ENCODE data around the gene TEDC1.

TEDC1 gene

GRCh38 chr14:105460116-105460515 is 30.9 kb upstream of the TEDC1 start:
- Histone ChIP-seq H3K9me3 (ENCODE audit: control insufficient read depth, low read length) (no peaks in the 10 kb centered on the region), H2BK12ac (ENCODE audit: low read length in 2 of 2) (no peak overlapping the region)
- no peak for DNase-seq

GRCh38 chr14:105460616-105461015 is 30.4 kb upstream of the TEDC1 start:
- no peak overlapping the region for H3K14ac ChIP-seq (ENCODE audit: low read length in 2 of 2)

More at GRCh38 chr14:105460116-105460515, 30.9 kb upstream of the TEDC1 start:
- Histone ChIP-seq H3K23ac (ENCODE audit: low read length in 2 of 2) (no peak overlapping the region), H3K27ac (ENCODE audit: low read length, poor library complexity, severe bottlenecking) (no peak overlapping the region), H2BK120ac (ENCODE audit: low read depth, low read length) (no peak overlapping the region), H3K79me1 (replicated peaks; ENCODE audit: low read length, poor library complexity, severe bottlenecking) (peaks cover 32% of the 10 kb centered on the region), H3K27me3 (ENCODE audit: control insufficient read depth in 1 of 2, insufficient read depth in 1 of 2, low read length in 2 of 2) (no peaks in the 10 kb centered on the region), H3K14ac (ENCODE audit: low read length in 2 of 2) (no peak overlapping the region), H4K8ac (ENCODE audit: low read length) (no peak overlapping the region), H2AFZ (ENCODE audit: low read depth, low read length) (no peak overlapping the region), H4K91ac (ENCODE audit: low read length) (no peak overlapping the region), H2BK5ac (ENCODE audit: low read depth, low read length, poor library complexity, severe bottlenecking) (no peak overlapping the region), H2AK5ac (ENCODE audit: low read length, severe bottlenecking) (no peak overlapping the region), H3K4me1 (ENCODE audit: control insufficient read depth, insufficient read depth, low read depth, low read length) (peaks cover 7% of the 10 kb centered on the region), H3K4ac (ENCODE audit: low read depth in 1 of 2, low read length in 2 of 2) (no peak overlapping the region), H3K4me3 (ENCODE audit: insufficient read depth in 1 of 2, low read depth in 1 of 2, low read length in 2 of 2) (no peak overlapping the region), H3K4me2 (ENCODE audit: low read length, poor library complexity, severe bottlenecking) (no peak overlapping the region), H3K36me3 (ENCODE audit: control insufficient read depth in 1 of 2, insufficient read depth in 2 of 2, low read depth in 1 of 2, low read length in 2 of 2) (peaks cover 55 to 87% of the 10 kb centered on the region in 2 experiments), H3K18ac (ENCODE audit: low read depth in 1 of 2, low read length in 2 of 2) (no peak overlapping the region), H3K9ac (ENCODE audit: low read length) (no peak overlapping the region), H2BK15ac (ENCODE audit: low read depth, poor library complexity, severe bottlenecking) (no peak overlapping the region)
- WGBS: 98% methylated on average over 16 of the region's 17 CpGs

GRCh38 chr14:105461903-105462302 is 29.1 kb upstream of the TEDC1 start:
- H3K18ac ChIP-seq (ENCODE audit: low read depth in 1 of 2, low read length in 2 of 2): no peak overlapping the region
- no peak overlapping the region for H3K4me3 ChIP-seq (ENCODE audit: insufficient read depth in 1 of 2, low read depth in 1 of 2, low read length in 2 of 2)
- H3K9me3 ChIP-seq (ENCODE audit: control insufficient read depth, low read length): no peaks in the 10 kb centered on the region
- no peak overlapping the region for H2AK5ac ChIP-seq (ENCODE audit: low read length, severe bottlenecking)
- H2BK15ac ChIP-seq (ENCODE audit: low read depth, poor library complexity, severe bottlenecking): no peak overlapping the region
- no peak overlapping the region for H2AFZ ChIP-seq (ENCODE audit: low read depth, low read length)
- H4K91ac ChIP-seq (ENCODE audit: low read length): no peak overlapping the region
- peaks cover 23% of the 10 kb centered on the region for H3K4me1 ChIP-seq (ENCODE audit: control insufficient read depth, insufficient read depth, low read depth, low read length)
- no peak overlapping the region for H2BK120ac ChIP-seq (ENCODE audit: low read depth, low read length)
- H4K8ac ChIP-seq (ENCODE audit: low read length): no peak overlapping the region
- WGBS: 97% methylated on average over 18 of the region's 18 CpGs
- no peak overlapping the region for H3K4me2 ChIP-seq (ENCODE audit: low read length, poor library complexity, severe bottlenecking)
- H3K27me3 ChIP-seq (ENCODE audit: control insufficient read depth in 1 of 2, insufficient read depth in 1 of 2, low read length in 2 of 2): no peaks in the 10 kb centered on the region
- no peak overlapping the region for H3K14ac ChIP-seq (ENCODE audit: low read length in 2 of 2)
- no peak overlapping the region for H2BK5ac ChIP-seq (ENCODE audit: low read depth, low read length, poor library complexity, severe bottlenecking)
- H3K4ac ChIP-seq (ENCODE audit: low read depth in 1 of 2, low read length in 2 of 2): no peak overlapping the region
- no peak overlapping the region for H3K9ac ChIP-seq (ENCODE audit: low read length)
- H3K36me3 ChIP-seq (ENCODE audit: control insufficient read depth in 1 of 2, insufficient read depth in 2 of 2, low read depth in 1 of 2, low read length in 2 of 2): peaks cover 48 to 87% of the 10 kb centered on the region in 2 experiments
- H2BK12ac ChIP-seq (ENCODE audit: low read length in 2 of 2): no peak overlapping the region
- no peak overlapping the region for H3K27ac ChIP-seq (ENCODE audit: low read length, poor library complexity, severe bottlenecking)
- H3K23ac ChIP-seq (ENCODE audit: low read length in 2 of 2): no peak overlapping the region
- DNase-seq: no peak
- peaks cover 25% of the 10 kb centered on the region for H3K79me1 ChIP-seq (replicated peaks; ENCODE audit: low read length, poor library complexity, severe bottlenecking)

More at GRCh38 chr14:105460616-105461015, 30.4 kb upstream of the TEDC1 start:
- Histone ChIP-seq H2AK5ac (ENCODE audit: low read length, severe bottlenecking) (no peak overlapping the region), H3K9ac (ENCODE audit: low read length) (no peak overlapping the region), H3K18ac (ENCODE audit: low read depth in 1 of 2, low read length in 2 of 2) (no peak overlapping the region), H3K4me2 (ENCODE audit: low read length, poor library complexity, severe bottlenecking) (no peak overlapping the region), H3K4me3 (ENCODE audit: insufficient read depth in 1 of 2, low read depth in 1 of 2, low read length in 2 of 2) (no peak overlapping the region), H3K27ac (ENCODE audit: low read length, poor library complexity, severe bottlenecking) (no peak overlapping the region), H4K91ac (ENCODE audit: low read length) (no peak overlapping the region), H3K36me3 (ENCODE audit: control insufficient read depth in 1 of 2, insufficient read depth in 2 of 2, low read depth in 1 of 2, low read length in 2 of 2) (peaks cover 54 to 87% of the 10 kb centered on the region in 2 experiments), H2BK5ac (ENCODE audit: low read depth, low read length, poor library complexity, severe bottlenecking) (no peak overlapping the region), H3K4me1 (ENCODE audit: control insufficient read depth, insufficient read depth, low read depth, low read length) (peaks cover 12% of the 10 kb centered on the region), H2BK12ac (ENCODE audit: low read length in 2 of 2) (no peak overlapping the region), H3K9me3 (ENCODE audit: control insufficient read depth, low read length) (no peaks in the 10 kb centered on the region), H3K4ac (ENCODE audit: low read depth in 1 of 2, low read length in 2 of 2) (no peak overlapping the region), H4K8ac (ENCODE audit: low read length) (no peak overlapping the region), H3K27me3 (ENCODE audit: control insufficient read depth in 1 of 2, insufficient read depth in 1 of 2, low read length in 2 of 2) (no peaks in the 10 kb centered on the region), H2BK15ac (ENCODE audit: low read depth, poor library complexity, severe bottlenecking) (no peak overlapping the region), H3K23ac (ENCODE audit: low read length in 2 of 2) (no peak overlapping the region), H3K79me1 (replicated peaks; ENCODE audit: low read length, poor library complexity, severe bottlenecking) (peaks cover 30% of the 10 kb centered on the region), H2AFZ (ENCODE audit: low read depth, low read length) (no peak overlapping the region), H2BK120ac (ENCODE audit: low read depth, low read length) (no peak overlapping the region)
- DNase-seq: no peak
- WGBS: 95% methylated on average over 17 of the region's 17 CpGs

- Histone ChIP-seq H3K79me1 (replicated peaks; ENCODE audit: low read length, poor library complexity, severe bottlenecking) (peaks cover 13% of the 10 kb centered on the region), H2BK120ac (ENCODE audit: low read depth, low read length) (no peak overlapping the region), H2AK5ac (ENCODE audit: low read length, severe bottlenecking) (no peak overlapping the region), H2BK12ac (ENCODE audit: low read length in 2 of 2) (no peak overlapping the region), H3K4me1 (ENCODE audit: control insufficient read depth, insufficient read depth, low read depth, low read length) (peaks cover 44% of the 10 kb centered on the region), H3K14ac (ENCODE audit: low read length in 2 of 2) (no peak overlapping the region), H3K27me3 (ENCODE audit: control insufficient read depth in 1 of 2, insufficient read depth in 1 of 2, low read length in 2 of 2) (no peaks in the 10 kb centered on the region), H3K36me3 (ENCODE audit: control insufficient read depth in 1 of 2, insufficient read depth in 2 of 2, low read depth in 1 of 2, low read length in 2 of 2) (peaks cover 52 to 93% of the 10 kb centered on the region in 2 experiments), H2BK5ac (ENCODE audit: low read depth, low read length, poor library complexity, severe bottlenecking) (no peak overlapping the region), H3K18ac (ENCODE audit: low read depth in 1 of 2, low read length in 2 of 2) (no peak overlapping the region), H3K23ac (ENCODE audit: low read length in 2 of 2) (no peak overlapping the region), H2AFZ (ENCODE audit: low read depth, low read length) (no peak overlapping the region), H3K4me2 (ENCODE audit: low read length, poor library complexity, severe bottlenecking) (no peak overlapping the region), H3K4ac (ENCODE audit: low read depth in 1 of 2, low read length in 2 of 2) (no peak overlapping the region), H3K4me3 (ENCODE audit: insufficient read depth in 1 of 2, low read depth in 1 of 2, low read length in 2 of 2) (no peak overlapping the region), H4K8ac (ENCODE audit: low read length) (no peak overlapping the region), H3K27ac (ENCODE audit: low read length, poor library complexity, severe bottlenecking) (no peak overlapping the region), H2BK15ac (ENCODE audit: low read depth, poor library complexity, severe bottlenecking) (no peak overlapping the region), H3K9ac (ENCODE audit: low read length) (no peak overlapping the region), H3K9me3 (ENCODE audit: control insufficient read depth, low read length) (no peaks in the 10 kb centered on the region), H4K91ac (ENCODE audit: low read length) (no peak overlapping the region)
- 92% methylated on average over 33 of the region's 33 CpGs for WGBS
- no peak for DNase-seq
These were observed 26.5 kb upstream of the TEDC1 start for GRCh38 chr14:105464501-105464900.
